ENCODE results near the gene MSX2.

MSX2 gene

DNA sequence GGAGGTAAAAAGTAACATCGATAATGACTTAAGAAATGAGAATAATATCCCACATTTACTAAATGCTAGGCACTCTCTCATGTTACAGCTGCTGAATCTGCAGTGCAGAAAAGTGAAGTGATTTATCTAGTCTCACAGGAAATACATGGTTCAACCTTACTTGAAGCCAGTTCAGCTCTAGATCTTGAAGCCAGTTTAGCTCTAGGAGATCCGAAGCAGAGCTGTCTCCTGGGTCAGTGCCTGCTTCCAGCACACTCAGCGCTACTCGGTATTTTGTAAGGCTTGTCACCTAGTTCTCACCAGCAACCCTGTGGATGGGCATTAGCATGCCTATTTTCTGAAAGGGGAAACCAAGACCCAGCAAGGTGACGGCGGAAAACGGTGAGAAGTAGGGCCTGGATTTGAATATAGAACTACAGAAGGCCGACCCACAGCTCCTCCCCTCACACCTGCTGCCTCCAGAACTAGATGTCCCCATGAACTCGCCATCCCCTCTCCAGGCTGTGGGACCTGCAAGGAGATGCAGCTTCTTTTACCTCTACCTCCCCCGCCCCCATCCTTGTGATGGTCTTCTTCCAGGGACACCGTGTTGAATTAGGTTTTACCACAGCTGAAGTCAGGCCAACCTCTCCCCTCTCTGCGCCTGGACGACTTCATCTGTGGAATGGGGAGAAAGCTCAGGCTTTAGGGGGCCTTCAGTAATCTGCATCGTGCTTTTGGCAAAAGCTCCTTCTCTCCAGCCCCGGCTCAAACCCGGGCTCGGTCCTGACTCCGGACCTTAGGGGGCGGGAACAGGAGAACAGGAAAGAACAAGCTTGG lies 4.4 kb upstream of the MSX2 start:
- no peak for DNase-seq

DNA sequence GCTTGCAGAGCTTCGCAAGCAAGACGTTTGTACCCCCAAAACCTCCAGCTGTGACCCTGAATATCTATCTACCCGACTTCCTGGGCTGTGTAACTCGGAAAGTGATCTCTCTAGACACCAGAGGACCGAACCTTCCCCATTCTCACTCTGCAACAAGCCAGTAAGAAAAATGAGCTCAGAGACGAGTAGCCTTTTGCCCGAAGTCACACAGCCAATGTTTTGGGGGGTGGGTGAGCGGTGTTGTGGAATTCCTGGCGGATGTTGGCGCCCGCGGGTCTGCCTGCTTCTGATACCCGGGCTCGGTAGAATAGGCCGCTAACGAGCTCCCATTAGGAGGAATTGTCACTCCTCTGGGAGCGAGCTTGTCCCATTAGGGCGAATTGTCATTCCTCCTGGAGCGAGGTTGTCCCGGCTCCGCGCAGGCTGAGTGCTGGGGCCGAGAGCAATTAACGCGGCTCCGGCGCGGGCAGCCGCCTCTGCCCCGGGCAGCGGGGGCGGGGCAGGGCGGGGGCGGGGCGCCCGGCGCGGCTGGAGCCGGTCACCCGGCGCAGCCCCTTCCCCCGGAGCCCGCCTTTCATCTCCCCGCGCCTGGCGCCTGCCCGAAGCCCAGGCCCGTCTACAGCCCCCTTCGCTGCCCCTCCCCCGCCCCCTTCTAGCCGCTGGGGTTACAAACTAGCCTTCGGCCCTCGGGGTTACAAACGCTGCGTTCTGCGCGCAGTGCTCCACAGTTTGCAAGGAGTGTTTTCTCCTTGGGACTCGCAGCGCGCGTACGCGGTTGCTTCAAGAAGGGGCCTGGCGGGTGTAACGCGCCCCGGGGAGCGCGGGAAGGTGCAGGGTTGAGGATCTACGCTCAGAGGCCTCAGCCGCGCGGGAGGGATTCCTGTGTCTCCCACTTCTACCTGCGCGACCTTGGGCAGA lies 3.5 kb upstream of the MSX2 start:
- no peak for DNase-seq

DNA sequence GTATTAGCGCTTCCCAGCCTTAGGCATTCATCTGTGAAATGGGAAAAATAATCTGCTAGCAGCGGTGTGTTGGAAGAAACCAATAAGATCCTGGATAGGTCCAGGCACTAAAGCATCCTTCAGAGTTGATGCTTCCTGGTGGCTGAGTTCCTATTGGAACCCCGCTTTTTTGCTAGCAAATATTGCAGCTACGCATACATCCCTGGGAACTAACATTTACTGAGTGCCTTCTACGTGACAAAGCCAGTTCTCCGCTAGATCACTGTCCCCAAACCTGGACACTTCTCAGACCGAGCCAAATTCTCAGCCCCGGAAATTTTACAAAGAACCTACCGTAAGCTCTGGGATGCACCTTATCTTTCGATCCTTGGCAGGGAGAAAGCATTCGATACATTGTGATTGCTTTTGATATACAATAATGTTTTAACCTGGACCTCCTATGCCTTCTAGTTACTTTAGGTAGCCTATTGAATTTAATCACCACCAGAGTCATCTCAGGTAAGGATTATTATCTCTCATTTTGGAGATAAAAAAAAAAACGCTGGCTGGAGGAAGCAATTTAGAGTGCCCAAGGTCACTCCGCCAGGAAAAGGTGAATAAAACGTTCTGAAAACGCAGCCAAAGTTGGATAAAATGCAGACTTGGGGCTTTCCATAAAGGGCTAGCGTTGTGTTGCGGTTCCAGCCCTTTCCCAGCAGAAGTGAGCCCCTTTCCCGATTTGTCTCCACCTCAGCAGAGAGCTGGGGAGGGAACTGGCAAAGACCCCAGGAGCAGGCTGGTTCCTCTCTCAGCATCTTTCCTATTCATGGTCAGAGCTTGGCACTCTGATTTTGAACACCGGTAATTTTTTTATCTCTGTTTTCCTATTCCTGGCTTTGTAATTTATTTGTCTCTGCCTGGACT lies 2.6 kb upstream of the MSX2 start:
- DNase-seq = no peak

DNA sequence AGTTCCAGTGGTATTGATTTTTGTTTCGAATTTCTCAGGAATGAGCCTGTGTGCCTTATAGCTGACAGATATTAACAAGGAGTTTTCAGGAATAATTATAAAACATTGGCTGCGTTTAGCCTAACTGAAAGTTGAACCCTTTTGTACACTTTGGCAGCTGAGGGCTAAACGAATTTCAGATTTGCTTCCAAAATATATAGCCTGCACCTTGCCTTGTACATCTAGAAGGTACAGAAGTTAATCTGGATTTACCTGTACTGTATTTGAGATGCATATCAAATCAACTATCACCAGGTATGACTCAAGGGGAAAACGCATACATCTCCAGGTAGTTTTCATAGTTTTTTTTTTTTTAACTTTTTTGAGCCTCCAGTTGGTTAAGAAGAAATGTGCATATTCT lies 1.9 kb upstream of the MSX2 start:
- no peak for DNase-seq

DNA sequence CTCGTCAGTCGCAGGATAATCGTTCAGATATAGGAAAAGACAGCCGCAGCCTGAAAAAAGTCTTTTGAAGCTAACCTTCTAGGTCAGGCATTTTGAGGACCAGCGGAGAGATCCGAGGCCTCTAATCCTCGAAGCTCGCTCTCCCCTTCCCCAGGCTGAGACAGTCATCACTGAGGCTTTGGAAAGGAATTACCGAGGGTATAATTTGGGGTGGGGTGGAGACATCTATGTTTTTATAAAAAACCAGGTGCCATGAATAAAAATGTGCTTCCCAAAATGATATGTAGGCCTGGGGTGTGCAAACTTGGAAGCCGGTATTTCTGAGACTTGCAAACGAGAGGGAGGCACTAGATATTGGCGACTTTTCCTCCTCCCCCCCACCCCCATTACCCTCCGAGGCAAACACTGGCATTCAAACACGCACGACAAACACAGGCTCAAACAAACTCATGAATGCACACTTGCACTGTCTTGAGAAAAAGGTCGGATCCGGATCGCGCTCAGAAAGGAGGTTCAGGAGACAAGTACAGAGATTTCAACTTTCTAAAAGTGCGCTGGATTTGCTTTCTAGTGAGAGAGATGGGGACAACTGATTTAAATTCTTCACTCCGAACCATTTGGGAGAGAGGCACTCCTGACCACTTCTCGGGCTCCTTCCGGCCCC lies 935 bp upstream of the MSX2 start:
- no peak for DNase-seq

DNA sequence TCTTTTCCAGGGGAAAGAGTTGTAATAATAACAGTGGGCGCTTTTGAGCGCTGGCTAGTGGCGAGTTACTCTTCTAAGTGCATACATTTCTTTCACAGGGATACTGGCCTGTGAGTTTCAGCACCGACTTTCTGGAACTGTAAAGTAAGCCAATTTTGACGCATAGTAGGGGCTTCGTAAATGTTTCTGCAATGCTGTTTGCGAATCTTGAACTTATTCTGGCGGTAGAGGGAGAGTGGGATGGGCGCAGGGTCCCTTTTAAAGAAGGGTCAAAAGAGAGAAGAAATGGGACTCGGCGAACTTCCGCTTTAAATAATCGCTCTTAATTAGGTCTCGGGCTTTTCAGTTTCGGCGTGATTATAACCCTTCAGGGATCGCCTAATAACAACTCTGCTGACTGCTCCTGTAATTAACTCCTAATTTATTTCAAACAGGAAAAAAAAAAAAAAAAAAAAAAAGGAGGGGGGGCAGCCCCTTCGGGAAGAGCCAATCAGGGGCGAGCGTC lies 351 bp upstream of the MSX2 start:
- no peak for DNase-seq

DNA sequence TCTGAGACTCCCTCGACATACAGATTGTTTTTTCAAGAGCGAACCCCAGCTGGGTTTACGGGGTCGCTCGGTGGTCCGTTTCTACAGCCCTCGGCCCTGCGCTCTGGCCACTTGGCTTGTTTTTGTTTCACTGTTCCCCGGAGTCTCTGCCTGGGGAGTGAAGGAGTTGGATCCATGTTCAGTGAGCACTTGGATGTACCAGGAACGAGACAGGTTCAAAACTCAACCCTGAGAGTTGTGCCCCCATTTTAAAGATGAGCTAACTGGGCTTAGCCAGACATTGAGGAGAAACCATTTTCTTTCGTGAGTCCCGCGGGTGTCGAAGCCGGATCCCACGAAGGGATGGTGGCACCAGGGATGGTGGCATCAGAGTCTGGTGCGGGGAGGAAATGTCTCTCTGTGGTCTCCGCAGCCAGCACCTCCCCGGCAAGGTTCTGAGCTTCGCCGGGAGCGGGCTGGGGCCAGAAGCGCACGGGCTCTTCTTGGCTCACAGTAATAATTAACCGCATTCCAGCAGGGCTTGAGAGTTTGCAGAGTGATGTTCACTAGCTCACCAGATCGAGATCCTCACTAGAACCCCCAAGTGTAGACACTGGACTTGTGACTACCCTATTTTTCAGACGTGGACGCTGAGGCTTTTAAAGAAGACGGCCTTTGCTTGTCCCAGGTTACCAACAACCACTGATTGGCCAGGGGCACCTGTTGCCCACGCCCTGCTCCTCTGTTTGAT lies 1.0 kb downstream of the MSX2 start:
- DNase-seq = no peak

DNA sequence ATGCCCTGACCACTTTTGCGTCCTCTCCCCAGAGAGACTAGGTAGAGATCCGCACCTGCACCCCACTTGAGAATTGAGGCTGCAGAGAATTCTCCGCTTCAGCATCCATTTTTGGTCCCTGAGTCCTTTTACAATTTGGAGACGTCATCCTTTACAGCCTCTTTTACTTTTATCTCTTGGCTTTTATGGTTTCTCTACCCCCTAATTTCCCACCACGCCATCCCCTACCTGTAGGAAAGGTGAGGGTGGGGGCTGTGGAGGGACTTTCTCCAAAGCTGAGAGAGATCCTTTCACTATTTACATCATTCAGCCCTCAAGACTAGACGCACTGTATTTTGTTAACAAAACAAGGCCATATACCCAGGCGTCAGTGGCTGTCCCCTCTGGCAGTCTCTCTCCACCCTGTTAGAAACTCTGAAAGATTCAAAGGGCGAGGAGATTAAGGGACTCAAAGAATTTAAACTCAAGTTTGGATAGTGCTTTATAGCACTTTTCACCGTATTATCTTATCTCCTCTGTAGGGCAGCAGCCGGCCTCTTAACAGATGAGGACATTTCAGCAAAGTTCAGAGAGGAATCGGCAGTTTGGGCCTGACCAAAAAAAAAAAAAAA lies 1.7 kb downstream of the MSX2 start:
- no peak for DNase-seq

DNA sequence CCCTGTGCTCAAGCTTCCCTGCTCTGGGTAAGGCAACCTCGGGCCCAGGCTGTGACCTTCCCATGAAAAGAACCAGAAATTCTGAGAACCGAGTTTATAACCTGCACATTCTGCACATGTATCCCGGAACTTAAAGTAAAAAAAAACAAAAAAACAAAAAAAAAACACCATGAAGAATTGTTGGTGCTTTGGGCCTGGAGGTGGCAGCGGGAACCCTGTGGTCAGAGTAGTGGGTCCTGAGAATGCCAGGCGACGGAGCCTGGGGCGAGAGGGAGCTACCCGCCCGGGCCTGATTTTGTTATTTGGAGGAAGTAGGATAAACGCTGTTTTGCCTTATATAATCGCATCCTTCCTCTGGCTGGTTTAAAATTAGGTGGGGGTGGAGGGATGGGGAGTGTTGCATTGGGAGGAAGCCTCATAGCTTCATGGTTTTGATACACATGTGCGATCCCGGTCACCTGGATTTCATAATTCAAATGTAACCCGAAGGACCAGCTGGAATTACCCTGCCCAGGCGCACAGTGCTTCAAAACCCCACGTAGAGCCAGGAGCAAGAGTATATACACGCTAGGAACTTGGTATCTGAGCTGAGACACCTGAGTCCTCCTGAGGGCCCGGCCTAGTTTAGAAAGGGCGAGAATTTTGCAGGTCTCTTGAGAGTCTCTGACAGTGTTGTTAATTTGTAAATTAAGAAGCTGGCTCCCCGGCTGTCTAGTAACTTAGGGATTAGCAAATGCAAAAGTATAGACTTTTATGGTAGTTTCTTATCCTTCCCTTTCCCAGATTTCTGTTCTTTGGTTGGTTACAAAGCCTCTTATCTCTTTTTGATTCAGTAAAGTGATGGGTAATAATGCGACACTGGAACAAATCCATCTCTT lies 2.8 kb downstream of the MSX2 start:
- no peak for DNase-seq

DNA sequence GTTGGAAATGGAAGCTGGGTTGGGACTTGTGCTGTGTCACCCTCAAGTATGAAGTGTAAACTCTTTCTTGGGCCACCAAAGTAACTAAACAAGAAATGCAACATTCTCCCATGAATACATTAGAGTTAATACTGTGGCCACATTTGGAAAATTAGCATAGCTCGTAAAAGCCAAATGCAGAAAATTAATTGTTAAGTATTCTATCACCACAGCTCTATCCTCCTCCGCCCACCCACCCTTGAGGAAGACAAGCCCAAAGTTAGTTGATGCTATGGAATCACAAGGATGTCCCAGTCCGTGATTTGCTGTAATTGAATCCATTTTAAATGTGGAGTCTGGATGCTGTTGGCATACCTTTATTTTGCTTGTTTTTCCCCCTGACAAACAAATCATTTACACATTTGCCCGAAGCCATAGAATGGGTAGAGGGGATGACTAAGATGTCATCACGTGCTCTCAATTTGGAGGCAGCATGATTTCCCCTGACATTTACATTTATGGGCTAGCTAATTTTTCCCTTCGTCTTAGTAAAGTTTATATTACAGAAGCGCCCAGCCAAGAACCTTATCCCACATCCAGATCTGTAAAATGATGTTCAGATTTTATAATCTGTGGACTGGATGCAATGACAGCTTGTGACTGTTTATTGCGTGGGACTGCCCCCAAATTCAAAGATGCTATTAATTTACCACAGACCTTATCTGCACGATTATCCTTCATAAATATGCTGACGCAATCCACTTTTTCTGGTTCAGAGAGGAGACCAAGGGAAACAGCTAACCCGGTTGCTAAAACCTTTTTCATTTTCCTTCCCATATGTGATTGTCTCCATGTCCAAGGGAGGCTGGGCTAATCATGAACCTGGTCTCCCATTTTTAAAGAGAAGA lies 3.7 kb downstream of the MSX2 start:
- DNase-seq = no peak

DNA sequence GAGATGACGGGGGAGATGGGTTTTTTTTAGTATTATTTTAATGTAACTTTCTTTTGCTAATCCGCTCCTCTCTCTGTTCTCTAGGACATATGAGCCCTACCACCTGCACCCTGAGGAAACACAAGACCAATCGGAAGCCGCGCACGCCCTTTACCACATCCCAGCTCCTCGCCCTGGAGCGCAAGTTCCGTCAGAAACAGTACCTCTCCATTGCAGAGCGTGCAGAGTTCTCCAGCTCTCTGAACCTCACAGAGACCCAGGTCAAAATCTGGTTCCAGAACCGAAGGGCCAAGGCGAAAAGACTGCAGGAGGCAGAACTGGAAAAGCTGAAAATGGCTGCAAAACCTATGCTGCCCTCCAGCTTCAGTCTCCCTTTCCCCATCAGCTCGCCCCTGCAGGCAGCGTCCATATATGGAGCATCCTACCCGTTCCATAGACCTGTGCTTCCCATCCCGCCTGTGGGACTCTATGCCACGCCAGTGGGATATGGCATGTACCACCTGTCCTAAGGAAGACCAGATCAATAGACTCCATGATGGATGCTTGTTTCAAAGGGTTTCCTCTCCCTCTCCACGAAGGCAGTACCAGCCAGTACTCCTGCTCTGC lies 4.8 kb downstream of the MSX2 start:
- DNase-seq = no peak

DNA sequence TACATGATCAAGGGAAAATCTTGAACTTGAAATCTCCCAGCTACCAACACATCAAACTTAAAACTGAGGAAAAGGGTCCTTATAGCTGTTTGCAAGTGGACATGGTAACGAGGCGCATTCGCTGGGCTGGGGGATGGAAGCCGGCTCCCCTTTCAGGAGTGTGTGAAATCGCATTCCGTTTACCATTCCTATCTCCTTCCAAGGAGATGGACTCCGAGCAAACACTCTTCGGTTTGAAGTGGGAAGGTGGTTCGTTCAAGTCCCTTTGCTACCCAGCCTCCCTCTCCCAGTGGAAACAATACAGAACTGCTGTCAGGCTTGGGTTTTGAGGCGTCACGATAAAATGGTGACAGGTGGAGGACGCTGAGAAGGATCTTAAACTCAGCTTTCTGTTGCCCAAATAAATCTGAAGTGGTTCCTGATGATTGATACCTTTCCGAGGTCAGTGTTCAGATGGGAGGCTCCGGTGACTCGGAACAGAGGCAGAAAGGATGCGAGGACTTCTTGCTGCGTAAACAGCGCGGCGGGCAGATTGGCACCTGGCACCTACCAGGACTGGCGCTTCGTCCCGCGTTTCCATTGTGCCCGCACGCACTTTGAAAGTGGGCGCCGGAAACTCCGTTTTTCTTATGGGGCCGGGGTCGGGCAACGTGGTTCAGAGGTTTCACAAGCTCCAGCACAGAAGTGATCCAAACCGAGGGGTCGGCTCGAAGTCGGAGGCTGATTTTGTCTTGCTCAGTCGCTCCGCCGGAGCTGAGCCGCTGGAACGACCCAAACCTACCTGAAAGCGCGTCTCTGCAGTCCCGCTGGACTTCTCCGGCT lies 7.0 kb downstream of the MSX2 start:
- DNase-seq = no peak

DNA sequence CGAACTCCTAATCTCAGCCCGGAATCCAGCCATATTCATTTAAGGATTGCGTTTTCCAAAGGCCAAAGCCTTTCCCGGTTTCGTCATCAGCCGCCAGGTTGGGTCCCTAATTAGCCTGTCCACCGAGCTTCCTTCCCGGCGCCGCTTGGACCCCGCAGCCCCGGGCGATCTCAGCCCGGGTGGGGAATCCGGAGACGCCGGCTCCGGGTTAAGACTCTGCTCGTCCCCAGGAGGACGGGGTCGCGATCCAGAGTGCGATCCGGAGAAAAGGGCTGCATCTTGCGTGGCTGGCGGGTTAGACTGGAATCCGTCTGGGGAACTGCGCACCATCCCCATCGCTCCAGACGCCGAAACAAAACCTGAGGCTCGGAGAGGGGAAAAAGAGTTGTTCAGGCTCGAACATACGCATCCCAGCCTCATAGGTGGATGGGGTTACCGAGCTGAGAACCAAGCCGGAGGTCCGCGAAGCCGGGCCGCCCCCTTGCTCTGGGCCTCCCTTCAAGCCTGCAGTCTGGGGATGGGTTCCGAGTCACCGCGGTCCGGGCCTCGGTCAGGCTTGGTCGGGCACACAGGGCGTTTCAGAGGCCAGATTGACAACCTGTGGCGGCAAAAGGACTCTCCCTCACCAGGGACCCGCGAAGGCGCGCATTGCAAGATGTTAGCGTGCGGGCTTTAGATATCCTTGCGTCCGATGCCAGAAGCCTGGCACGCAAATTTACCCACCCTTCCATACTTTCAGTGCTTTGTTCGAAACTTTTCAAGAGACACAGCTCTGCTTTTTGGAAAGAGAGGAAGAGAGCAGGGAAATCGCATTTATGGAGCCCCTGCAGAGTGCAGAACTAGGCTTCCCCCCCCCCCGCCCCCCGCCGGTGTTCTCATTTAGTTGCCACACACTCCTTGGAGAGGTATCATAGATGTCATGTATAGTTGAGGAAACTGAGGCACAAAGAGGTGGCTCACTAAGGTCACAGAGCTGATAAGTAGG lies 7.9 kb downstream of the MSX2 start:
- no peak for DNase-seq

DNA sequence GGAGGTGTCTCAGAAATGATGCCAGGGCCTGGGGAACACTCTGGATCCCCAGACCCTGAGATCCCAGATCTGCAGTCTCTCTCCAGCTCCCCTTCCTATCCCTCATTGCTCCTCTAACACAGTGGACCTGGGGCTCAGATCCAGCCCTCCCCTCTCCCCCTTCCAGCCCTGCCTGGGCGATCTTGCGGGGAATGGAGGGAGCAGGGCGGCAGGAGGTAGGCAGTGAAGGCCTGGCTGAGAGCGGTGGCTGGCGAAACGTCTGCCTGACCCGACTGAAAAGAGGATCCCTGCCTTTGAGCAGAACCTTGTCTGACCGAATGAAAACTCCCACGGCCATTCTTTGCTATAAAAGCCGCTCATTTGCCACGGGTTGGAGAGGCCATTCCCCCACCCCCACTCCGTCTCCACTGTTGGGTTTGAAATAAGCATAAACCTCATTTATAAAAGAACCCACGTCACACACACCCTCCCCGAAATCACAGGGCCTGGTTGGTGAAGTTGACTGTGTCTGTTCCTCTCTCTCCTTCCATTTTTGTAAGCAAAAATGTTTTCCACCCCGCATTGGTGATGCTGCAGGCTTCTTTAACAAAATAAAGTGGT lies 8.8 kb downstream of the MSX2 start:
- DNase-seq = no peak

DNA sequence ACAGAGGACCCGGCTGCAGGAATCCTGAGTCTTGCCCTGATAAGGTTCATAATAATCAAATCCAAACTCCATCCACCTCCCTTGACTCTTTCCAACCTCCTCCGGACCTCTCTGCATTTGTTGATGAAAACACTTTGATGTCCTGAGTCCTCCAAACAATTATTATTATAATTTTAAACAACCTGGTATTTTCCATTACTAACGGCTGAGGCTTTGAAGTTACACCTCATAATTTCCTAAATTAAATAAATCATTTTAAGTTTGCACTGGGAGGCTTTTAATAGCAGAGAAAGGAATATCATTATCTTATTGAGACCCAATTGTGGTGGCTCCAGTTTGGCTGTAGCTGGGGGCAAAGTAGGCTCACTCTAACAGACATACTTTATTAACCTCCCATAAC lies 9.5 kb downstream of the MSX2 start:
- DNase-seq = no peak
